SK-N-SH (cell line): ENCODE results near the gene IFT27. TPM values are rescaled to one million over a fixed set of nuclear protein-coding genes. Genes with fewer than 3 reads are reported as not detected.
A peak's percentile ranks its signal among the peaks of the same experiment; 100 is the strongest.

Experiments
- CTCF ChIA-PET: fragments of 300-600, 350-600 bp; formaldehyde crosslinking; extraction: SDS; loops from one replicate; lab custom pipeline; 2021; lab: Yijun Ruan, JAX
- POLR2A ChIA-PET: fragments of 350-600 bp; sonication (Branson Sonifier 250); formaldehyde crosslinking; extraction: SDS; loops from one replicate; lab custom pipeline; 2020; ENCODE audit warnings: antibody characterized with exemption, inconsistent platforms; lab: Yijun Ruan, JAX
- DNase-seq: peaks from one replicate; pipeline ENCODE4 v3.0.0; 2012
- H2AFZ ChIP-seq: fragments of 200-600 bp; sonication (generic); 2 replicates; pipeline ENCODE4 v1.8.1; 2016; ENCODE audit warnings: antibody characterized with exemption, mild to moderate bottlenecking, low read depth
- H3F3A ChIP-seq: fragments of 200-600 bp; sonication (generic); replicated peaks from 2 replicates; pipeline ENCODE3; 2016; ENCODE audit warnings: antibody characterized with exemption, mild to moderate bottlenecking; ENCODE audit not compliant: insufficient read depth
- H3K27ac ChIP-seq, 2 experiments: fragments of 200-500 bp in 1 of 2; fragments of 200-600 bp in 1 of 2; sonication (Bioruptor generic) in 1 of 2; sonication (generic), shearing (Covaris generic) in 1 of 2; 2 replicates each; pipeline versions ENCODE4 v1.5.1 to v1.6.1; 2014 to 2016; ENCODE audit warnings: low read depth in 2 of 2, inconsistent platforms in 1 of 2, low read length in 1 of 2, mild to moderate bottlenecking in 1 of 2, mixed read lengths in 1 of 2
- H3K27me3 ChIP-seq: fragments of 200-600 bp; sonication (generic), shearing (Covaris generic); 2 replicates; pipeline ENCODE4 v1.6.1; 2016; ENCODE audit warnings: mixed run types; ENCODE audit not compliant: insufficient read depth
- H3K36me3 ChIP-seq, 2 experiments: fragments of 200-500 bp in 1 of 2; fragments of 200-600 bp in 1 of 2; sonication (Bioruptor generic) in 1 of 2; sonication (generic) in 1 of 2; replicated peaks in 1 of 2; 2 replicates each; pipeline versions ENCODE3 to v1.5.1; 2014 to 2016; ENCODE audit warnings: low read length in 1 of 2, mild to moderate bottlenecking in 1 of 2; ENCODE audit not compliant: insufficient read depth in 2 of 2, control insufficient read depth in 1 of 2
- H3K4me1 ChIP-seq, 2 experiments: fragments of 200-500 bp in 1 of 2; fragments of 200-600 bp in 1 of 2; sonication (Bioruptor generic) in 1 of 2; sonication (generic), shearing (Covaris generic) in 1 of 2; 2 replicates each; pipeline versions ENCODE4 v1.5.1 to v1.6.1; 2014 to 2016; ENCODE audit warnings: low read depth in 1 of 2, low read length in 1 of 2, mixed run types in 1 of 2; ENCODE audit not compliant: insufficient read depth in 2 of 2, control insufficient read depth in 1 of 2
- H3K4me2 ChIP-seq: fragments of 200-600 bp; sonication (generic), shearing (Covaris generic); 2 replicates; pipeline ENCODE4 v1.6.1; 2017; ENCODE audit warnings: mixed run types
- H3K4me3 ChIP-seq, 2 experiments: fragments of 200-500 bp in 1 of 2; fragments of 200-600 bp in 1 of 2; sonication (Bioruptor generic) in 1 of 2; sonication (generic), shearing (Covaris generic) in 1 of 2; 2 replicates each; pipeline versions ENCODE4 v1.5.1 to v1.8.1; 2014 to 2016; ENCODE audit warnings: low read depth in 2 of 2, inconsistent platforms in 1 of 2, low read length in 1 of 2, mild to moderate bottlenecking in 1 of 2, mixed read lengths in 1 of 2, moderate library complexity in 1 of 2
- H3K79me2 ChIP-seq: fragments of 200-600 bp; sonication (generic); 2 replicates; pipeline ENCODE4 v1.8.1; 2017; ENCODE audit warnings: mild to moderate bottlenecking; ENCODE audit not compliant: insufficient read depth
- H3K9ac ChIP-seq: fragments of 200-600 bp; sonication (generic); 2 replicates; pipeline ENCODE4 v1.6.1; 2017; ENCODE audit warnings: mixed run types
- H3K9me2 ChIP-seq: fragments of 200-600 bp; sonication (generic); 2 replicates; pipeline ENCODE4 v1.6.1; 2017; ENCODE audit warnings: mixed run types
- H3K9me3 ChIP-seq: fragments of 200-600 bp; sonication (generic); 2 replicates; pipeline ENCODE4 v1.6.1; 2017; ENCODE audit warnings: mixed run types, mild to moderate bottlenecking, moderate library complexity
- H4K20me1 ChIP-seq: fragments of 200-600 bp; sonication (generic); 2 replicates; pipeline ENCODE4 v1.6.1; 2017; ENCODE audit warnings: mild to moderate bottlenecking, mixed run types; ENCODE audit not compliant: insufficient read depth
- ELF1 ChIP-seq: IDR thresholded peaks from 2 replicates; pipeline ENCODE4 v1.4.0; 2012
- EP300 ChIP-seq, 2 experiments: IDR thresholded peaks; 2 replicates each; pipeline versions ENCODE4 v1.4.0 to v1.6.1; 2012; ENCODE audit warnings: borderline replicate concordance in 1 of 2, low read depth in 1 of 2, low read length in 1 of 2
- EZH2phosphoT487 ChIP-seq: fragments of 200-600 bp; sonication (generic); IDR thresholded peaks from 2 replicates; pipeline ENCODE4 v1.6.1; 2017; ENCODE audit warnings: low read depth, mixed run types, mild to moderate bottlenecking, antibody characterized with exemption, moderate library complexity, borderline replicate concordance
- FOXJ3 ChIP-seq: sonication (generic); formaldehyde crosslinking; IDR thresholded peaks from 2 replicates; pipeline ENCODE4 v1.5.1; 2020; ENCODE audit warnings: mild to moderate bottlenecking, missing genetic modification reagents
- GATA2 ChIP-seq: sonication (generic); formaldehyde crosslinking; IDR thresholded peaks from 2 replicates; pipeline ENCODE4 v1.5.0; 2020; ENCODE audit warnings: mild to moderate bottlenecking, missing genetic modification reagents
- MXI1 ChIP-seq: IDR thresholded peaks from 2 replicates; pipeline ENCODE4 v1.6.1; 2012; ENCODE audit warnings: mild to moderate bottlenecking, low read depth, low read length, improper control_type of control experiment
- NRF1 ChIP-seq: IDR thresholded peaks from 2 replicates; pipeline ENCODE4 v1.6.1; 2012; ENCODE audit warnings: low read depth, mild to moderate bottlenecking, low read length
- RAD21 ChIP-seq: IDR thresholded peaks from 2 replicates; pipeline ENCODE4 v1.6.1; 2012; ENCODE audit warnings: mild to moderate bottlenecking, low read length
- RXRA ChIP-seq: IDR thresholded peaks from 2 replicates; pipeline ENCODE4 v1.4.0; 2012; ENCODE audit warnings: low read depth, mild to moderate bottlenecking, borderline replicate concordance
- SIN3A ChIP-seq: IDR thresholded peaks from 2 replicates; pipeline ENCODE4 v1.6.1; 2012; ENCODE audit warnings: low read depth, mild to moderate bottlenecking, low read length, moderate library complexity, borderline replicate concordance
- TAF1 ChIP-seq: IDR thresholded peaks from 2 replicates; pipeline ENCODE4 v1.6.1; 2012; ENCODE audit warnings: low read depth, mild to moderate bottlenecking, low read length, moderate library complexity, borderline replicate concordance
- YY1 ChIP-seq: IDR thresholded peaks from 2 replicates; pipeline ENCODE4 v1.4.0; 2012; ENCODE audit warnings: low read depth, mild to moderate bottlenecking
- WGBS: methylation state at CpG from one replicate; pipeline ENCODE4 v1.1.6; 2017; ENCODE audit warnings: low lambda C conversion rate; 5-methylcytosine and 5-hydroxymethylcytosine counted together
- polyA plus RNA-seq, 3 experiments: library from polyadenylated mRNA; depleted of rRNA; stranded (reverse); fragments of >200 nt; gene quantifications; 2 replicates each; pipeline ENCODE4 v1.2.3, GENCODE V29; 2012
- TF ChIP-seq, protein P1 (sequence below): IDR thresholded peaks from 2 replicates; pipeline ENCODE4 v1.4.0; 2012; ENCODE audit warnings: low read depth
- TF ChIP-seq, protein P2 (sequence below): fragments of 200-600 bp; sonication (generic); IDR thresholded peaks from 2 replicates; pipeline ENCODE4 v1.6.1; 2017; ENCODE audit warnings: antibody characterized with exemption, mild to moderate bottlenecking, moderate library complexity
- TF ChIP-seq, protein P3 (sequence below): fragments of 150-350 bp; IDR thresholded peaks from 2 replicates; pipeline ENCODE4 v1.6.1; 2016; ENCODE audit warnings: mild to moderate bottlenecking, low read depth, low read length
- TF ChIP-seq, protein P4 (sequence below): IDR thresholded peaks from 2 replicates; pipeline ENCODE4 v1.4.0; 2012; ENCODE audit warnings: low read depth, borderline replicate concordance
- TF ChIP-seq, protein P5 (sequence below): IDR thresholded peaks from 2 replicates; pipeline ENCODE4 v1.6.1; 2012; ENCODE audit warnings: mild to moderate bottlenecking, low read depth, low read length, moderate library complexity

IFT27 gene
- polyA plus RNA-seq, 1 of the 3 experiments (the other 2 are of a cell fraction), result 29.4 TPM

DNA sequence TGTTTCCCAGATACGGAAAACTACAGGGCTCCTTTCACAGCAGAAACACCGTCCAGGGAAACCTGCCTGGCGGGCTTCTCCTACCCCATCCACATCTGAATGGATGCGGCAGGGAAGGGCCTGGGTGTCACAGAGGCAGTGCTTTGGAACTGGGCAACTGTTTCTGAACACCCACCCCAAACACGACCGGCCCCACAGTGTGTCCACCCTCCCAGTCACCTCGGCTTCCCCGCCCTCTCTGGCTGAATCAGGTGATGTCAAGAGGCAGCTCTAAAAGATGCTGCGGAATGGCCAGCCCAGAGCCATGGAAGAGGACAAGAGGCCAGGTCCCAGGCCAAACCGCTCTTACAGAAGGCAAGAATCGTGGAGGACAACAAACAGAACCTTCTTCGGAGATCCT lies 22.0 kb downstream of the IFT27 start:
- DNase-seq, result no peak
- H3K79me2 ChIP-seq, result no peaks in the 10 kb centered on the region
- CTCF ChIA-PET, result interaction anchor here (0.9 to 2.5 kb wide), 3 partner anchors 76 to 207 kb away, joined by 3 to 8 read pairs (median 3); no protein-coding TSS in a partner anchor
- no peaks in the 10 kb centered on the region for H3K9me3 ChIP-seq
- no peak overlapping the region for H3K4me2 ChIP-seq
- no peak overlapping the region for H3K4me3 ChIP-seq
- TF ChIP-seq, protein P1, sequence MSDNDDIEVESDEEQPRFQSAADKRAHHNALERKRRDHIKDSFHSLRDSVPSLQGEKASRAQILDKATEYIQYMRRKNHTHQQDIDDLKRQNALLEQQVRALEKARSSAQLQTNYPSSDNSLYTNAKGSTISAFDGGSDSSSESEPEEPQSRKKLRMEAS, result no peak
- TF ChIP-seq MXI1 (no peak), RXRA (no peak), ELF1 (no peak), GATA2 (no peak), NRF1 (no peak), RAD21 (no peak), FOXJ3 (no peak), EP300 (IDR thresholded peaks at IDR 0.05; ENCODE audit: borderline replicate concordance in 1 of 2, low read depth in 1 of 2, low read length in 1 of 2) (no peak)
- TF ChIP-seq, protein P2, sequence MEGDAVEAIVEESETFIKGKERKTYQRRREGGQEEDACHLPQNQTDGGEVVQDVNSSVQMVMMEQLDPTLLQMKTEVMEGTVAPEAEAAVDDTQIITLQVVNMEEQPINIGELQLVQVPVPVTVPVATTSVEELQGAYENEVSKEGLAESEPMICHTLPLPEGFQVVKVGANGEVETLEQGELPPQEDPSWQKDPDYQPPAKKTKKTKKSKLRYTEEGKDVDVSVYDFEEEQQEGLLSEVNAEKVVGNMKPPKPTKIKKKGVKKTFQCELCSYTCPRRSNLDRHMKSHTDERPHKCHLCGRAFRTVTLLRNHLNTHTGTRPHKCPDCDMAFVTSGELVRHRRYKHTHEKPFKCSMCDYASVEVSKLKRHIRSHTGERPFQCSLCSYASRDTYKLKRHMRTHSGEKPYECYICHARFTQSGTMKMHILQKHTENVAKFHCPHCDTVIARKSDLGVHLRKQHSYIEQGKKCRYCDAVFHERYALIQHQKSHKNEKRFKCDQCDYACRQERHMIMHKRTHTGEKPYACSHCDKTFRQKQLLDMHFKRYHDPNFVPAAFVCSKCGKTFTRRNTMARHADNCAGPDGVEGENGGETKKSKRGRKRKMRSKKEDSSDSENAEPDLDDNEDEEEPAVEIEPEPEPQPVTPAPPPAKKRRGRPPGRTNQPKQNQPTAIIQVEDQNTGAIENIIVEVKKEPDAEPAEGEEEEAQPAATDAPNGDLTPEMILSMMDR, result no peak
- TF ChIP-seq, protein P3, sequence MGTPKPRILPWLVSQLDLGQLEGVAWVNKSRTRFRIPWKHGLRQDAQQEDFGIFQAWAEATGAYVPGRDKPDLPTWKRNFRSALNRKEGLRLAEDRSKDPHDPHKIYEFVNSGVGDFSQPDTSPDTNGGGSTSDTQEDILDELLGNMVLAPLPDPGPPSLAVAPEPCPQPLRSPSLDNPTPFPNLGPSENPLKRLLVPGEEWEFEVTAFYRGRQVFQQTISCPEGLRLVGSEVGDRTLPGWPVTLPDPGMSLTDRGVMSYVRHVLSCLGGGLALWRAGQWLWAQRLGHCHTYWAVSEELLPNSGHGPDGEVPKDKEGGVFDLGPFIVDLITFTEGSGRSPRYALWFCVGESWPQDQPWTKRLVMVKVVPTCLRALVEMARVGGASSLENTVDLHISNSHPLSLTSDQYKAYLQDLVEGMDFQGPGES, result no peak
- TF ChIP-seq, protein P4, sequence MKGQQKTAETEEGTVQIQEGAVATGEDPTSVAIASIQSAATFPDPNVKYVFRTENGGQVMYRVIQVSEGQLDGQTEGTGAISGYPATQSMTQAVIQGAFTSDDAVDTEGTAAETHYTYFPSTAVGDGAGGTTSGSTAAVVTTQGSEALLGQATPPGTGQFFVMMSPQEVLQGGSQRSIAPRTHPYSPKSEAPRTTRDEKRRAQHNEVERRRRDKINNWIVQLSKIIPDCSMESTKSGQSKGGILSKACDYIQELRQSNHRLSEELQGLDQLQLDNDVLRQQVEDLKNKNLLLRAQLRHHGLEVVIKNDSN, result no peak
- TF ChIP-seq, all 33 proteins: peak for 0
- whole genome bisulfite sequencing, result 63% methylated on average over 8 of the region's 12 CpGs
- H3F3A ChIP-seq, result no peaks in the 10 kb centered on the region
- no peak overlapping the region for H3K9ac ChIP-seq
- POLR2A ChIA-PET, result no interaction called here
- H4K20me1 ChIP-seq, result no peaks in the 10 kb centered on the region
- peaks cover 0 to 5% of the 10 kb centered on the region in 2 experiments; a peak in 1 of 4 replicates for H3K4me1 ChIP-seq
- H3K9me2 ChIP-seq, result no peaks in the 10 kb centered on the region
- H2AFZ ChIP-seq, result no peak overlapping the region
- H3K36me3 ChIP-seq, result no peaks in the 10 kb centered on the region
- H3K27me3 ChIP-seq, result no peaks in the 10 kb centered on the region
- H3K27ac ChIP-seq, result no peak overlapping the region

DNA sequence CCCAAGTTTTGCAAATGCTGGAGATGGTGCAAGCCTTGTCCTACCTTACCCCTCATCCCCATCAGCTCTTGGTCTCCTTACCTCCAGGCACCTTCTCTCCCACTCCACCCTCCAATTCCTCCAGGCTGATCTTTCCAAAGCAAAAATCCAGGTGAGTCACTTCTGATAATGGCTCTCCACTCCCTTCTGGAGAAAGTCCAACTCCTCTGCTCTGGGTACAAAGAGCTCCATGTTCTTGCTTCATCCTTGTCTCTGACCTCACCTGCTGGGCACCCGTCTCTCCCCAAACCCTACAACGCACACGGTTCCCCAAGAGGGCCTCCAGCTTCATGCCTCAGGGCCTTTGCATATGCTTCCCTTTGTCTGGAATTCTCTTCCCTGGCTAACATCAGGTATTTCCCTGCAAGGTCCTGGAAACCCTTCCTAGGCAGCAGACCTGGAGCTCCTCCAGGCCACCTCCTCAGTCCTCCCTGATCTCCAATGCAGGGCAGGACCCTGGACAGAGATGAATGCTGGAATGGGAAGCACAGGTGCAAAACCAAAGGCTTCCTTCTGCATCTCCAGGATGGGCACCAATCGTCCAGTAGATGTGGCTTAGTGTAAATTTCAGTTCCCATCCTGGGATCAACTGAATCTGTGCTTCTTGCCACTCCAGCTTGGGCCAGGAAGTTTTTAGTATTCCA lies 22.7 kb downstream of the IFT27 start:
- no peak for DNase-seq
- POLR2A ChIA-PET, result no interaction called here
- WGBS, result 41% methylated on average over 4 of the region's 4 CpGs
- Histone ChIP-seq H3K4me2 (no peak overlapping the region), H3K9me2 (no peaks in the 10 kb centered on the region), H3K36me3 (no peaks in the 10 kb centered on the region), H3F3A (no peaks in the 10 kb centered on the region)
- TF ChIP-seq, protein P5, sequence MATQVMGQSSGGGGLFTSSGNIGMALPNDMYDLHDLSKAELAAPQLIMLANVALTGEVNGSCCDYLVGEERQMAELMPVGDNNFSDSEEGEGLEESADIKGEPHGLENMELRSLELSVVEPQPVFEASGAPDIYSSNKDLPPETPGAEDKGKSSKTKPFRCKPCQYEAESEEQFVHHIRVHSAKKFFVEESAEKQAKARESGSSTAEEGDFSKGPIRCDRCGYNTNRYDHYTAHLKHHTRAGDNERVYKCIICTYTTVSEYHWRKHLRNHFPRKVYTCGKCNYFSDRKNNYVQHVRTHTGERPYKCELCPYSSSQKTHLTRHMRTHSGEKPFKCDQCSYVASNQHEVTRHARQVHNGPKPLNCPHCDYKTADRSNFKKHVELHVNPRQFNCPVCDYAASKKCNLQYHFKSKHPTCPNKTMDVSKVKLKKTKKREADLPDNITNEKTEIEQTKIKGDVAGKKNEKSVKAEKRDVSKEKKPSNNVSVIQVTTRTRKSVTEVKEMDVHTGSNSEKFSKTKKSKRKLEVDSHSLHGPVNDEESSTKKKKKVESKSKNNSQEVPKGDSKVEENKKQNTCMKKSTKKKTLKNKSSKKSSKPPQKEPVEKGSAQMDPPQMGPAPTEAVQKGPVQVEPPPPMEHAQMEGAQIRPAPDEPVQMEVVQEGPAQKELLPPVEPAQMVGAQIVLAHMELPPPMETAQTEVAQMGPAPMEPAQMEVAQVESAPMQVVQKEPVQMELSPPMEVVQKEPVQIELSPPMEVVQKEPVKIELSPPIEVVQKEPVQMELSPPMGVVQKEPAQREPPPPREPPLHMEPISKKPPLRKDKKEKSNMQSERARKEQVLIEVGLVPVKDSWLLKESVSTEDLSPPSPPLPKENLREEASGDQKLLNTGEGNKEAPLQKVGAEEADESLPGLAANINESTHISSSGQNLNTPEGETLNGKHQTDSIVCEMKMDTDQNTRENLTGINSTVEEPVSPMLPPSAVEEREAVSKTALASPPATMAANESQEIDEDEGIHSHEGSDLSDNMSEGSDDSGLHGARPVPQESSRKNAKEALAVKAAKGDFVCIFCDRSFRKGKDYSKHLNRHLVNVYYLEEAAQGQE, result peak; percentile 89
- TF ChIP-seq SIN3A (no peak), TAF1 (no peak), ELF1 (no peak), YY1 (no peak), EZH2phosphoT487 (no peak)
- TF ChIP-seq, protein P4, result no peak
- TF ChIP-seq, all 33 proteins: peak for 1
- Histone ChIP-seq H3K9ac (no peak overlapping the region), H3K27ac (no peak overlapping the region), H3K27me3 (no peaks in the 10 kb centered on the region), H2AFZ (no peak overlapping the region), H4K20me1 (no peaks in the 10 kb centered on the region), H3K9me3 (no peaks in the 10 kb centered on the region), H3K4me1 (peaks cover 0 to 5% of the 10 kb centered on the region in 2 experiments; a peak in 1 of 4 replicates), H3K4me3 (no peak overlapping the region), H3K79me2 (no peaks in the 10 kb centered on the region)
- CTCF ChIA-PET, result interaction anchor here (0.9 to 2.5 kb wide), 4 partner anchors 75 to 206 kb away, joined by 3 to 8 read pairs (median 3); no protein-coding TSS in a partner anchor
